Osteoblast (primary cell): ENCODE measurements around the gene ESYT2. TPM values are rescaled to one million over a fixed set of nuclear protein-coding genes. Genes with fewer than 3 reads are reported as not detected.

ENCODE experiments used
- DNase-seq: peaks from one replicate; pipeline ENCODE4 v3.0.0; 2011; ENCODE audit warnings: low spot score, mixed read lengths; ENCODE audit not compliant: insufficient read length; ENCODE audit errors: missing footprints
- H2AFZ ChIP-seq: 2 replicates; pipeline ENCODE4 v1.6.0; 2011; ENCODE audit warnings: mild to moderate bottlenecking, low read length
- H3K27ac ChIP-seq: 2 replicates; pipeline ENCODE4 v1.5.1; 2011; ENCODE audit warnings: mild to moderate bottlenecking, low read depth, low read length, moderate library complexity
- H3K27me3 ChIP-seq: 2 replicates; pipeline ENCODE4 v1.6.0; 2012; ENCODE audit warnings: mild to moderate bottlenecking, control low read depth, inconsistent platforms, low read length, moderate library complexity; ENCODE audit not compliant: insufficient read depth
- H3K36me3 ChIP-seq: 2 replicates; pipeline ENCODE4 v1.5.1; 2011; ENCODE audit warnings: mild to moderate bottlenecking, low read length, control low read depth, moderate library complexity; ENCODE audit not compliant: insufficient read depth
- H3K4me1 ChIP-seq: 2 replicates; pipeline ENCODE4 v1.5.1; 2011; ENCODE audit warnings: mild to moderate bottlenecking, low read length, control low read depth, moderate library complexity; ENCODE audit not compliant: insufficient read depth
- H3K4me2 ChIP-seq: 2 replicates; pipeline ENCODE4 v1.6.0; 2011; ENCODE audit warnings: mild to moderate bottlenecking, low read length; ENCODE audit not compliant: insufficient read depth
- H3K4me3 ChIP-seq: fragments of 200-600 bp; sonication (generic); 3 replicates; pipeline ENCODE4 v1.5.1; 2012; ENCODE audit warnings: mild to moderate bottlenecking, low read length, inconsistent platforms; ENCODE audit not compliant: insufficient read depth
- H3K79me2 ChIP-seq: 2 replicates; pipeline ENCODE4 v1.6.0; 2012; ENCODE audit warnings: mild to moderate bottlenecking, low read length, control low read depth, inconsistent platforms; ENCODE audit not compliant: insufficient read depth
- H3K9me3 ChIP-seq: 2 replicates; pipeline ENCODE4 v1.5.1; 2011; ENCODE audit warnings: low read depth, low read length, control low read depth
- H4K20me1 ChIP-seq: 2 replicates; pipeline ENCODE4 v1.6.0; 2012; ENCODE audit warnings: mild to moderate bottlenecking, low read length, control low read depth; ENCODE audit not compliant: insufficient read depth
- total RNA-seq: library from RNA; depleted of rRNA; stranded (reverse); fragments of >200 nt; gene quantifications from 2 replicates; pipeline ENCODE4 v1.2.3, GENCODE V29; 2012
- TF ChIP-seq, protein P1 (sequence below): IDR thresholded peaks from 2 replicates; pipeline ENCODE4 v1.5.1; 2011; ENCODE audit warnings: mild to moderate bottlenecking, low read depth, low read length, moderate library complexity; ENCODE audit errors: extremely low read depth

The ESYT2 gene
- total RNA-seq, 1 donor: 132 TPM

DNA sequence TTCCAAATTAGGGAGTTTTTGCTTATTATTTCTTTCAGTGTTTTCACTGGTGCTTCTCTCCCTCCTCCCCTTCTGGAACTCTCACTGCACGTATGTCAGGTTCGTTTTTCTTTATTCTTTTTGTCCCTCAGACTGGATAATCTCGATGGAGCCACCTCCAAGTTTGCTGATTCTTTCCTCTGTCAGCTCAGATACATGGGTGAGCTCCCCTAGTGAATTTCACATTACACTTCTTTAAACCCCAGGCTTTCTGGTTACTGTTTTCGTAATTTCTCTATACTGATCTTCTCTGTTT, 103.9 kb downstream of the ESYT2 start:
- TF ChIP-seq, protein P1, sequence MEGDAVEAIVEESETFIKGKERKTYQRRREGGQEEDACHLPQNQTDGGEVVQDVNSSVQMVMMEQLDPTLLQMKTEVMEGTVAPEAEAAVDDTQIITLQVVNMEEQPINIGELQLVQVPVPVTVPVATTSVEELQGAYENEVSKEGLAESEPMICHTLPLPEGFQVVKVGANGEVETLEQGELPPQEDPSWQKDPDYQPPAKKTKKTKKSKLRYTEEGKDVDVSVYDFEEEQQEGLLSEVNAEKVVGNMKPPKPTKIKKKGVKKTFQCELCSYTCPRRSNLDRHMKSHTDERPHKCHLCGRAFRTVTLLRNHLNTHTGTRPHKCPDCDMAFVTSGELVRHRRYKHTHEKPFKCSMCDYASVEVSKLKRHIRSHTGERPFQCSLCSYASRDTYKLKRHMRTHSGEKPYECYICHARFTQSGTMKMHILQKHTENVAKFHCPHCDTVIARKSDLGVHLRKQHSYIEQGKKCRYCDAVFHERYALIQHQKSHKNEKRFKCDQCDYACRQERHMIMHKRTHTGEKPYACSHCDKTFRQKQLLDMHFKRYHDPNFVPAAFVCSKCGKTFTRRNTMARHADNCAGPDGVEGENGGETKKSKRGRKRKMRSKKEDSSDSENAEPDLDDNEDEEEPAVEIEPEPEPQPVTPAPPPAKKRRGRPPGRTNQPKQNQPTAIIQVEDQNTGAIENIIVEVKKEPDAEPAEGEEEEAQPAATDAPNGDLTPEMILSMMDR: no peak
- Histone ChIP-seq H3K79me2 (no peaks in the 10 kb centered on the region), H2AFZ (no peak overlapping the region), H3K9me3 (no peaks in the 10 kb centered on the region), H4K20me1 (no peaks in the 10 kb centered on the region), H3K27me3 (no peaks in the 10 kb centered on the region), H3K4me2 (no peak overlapping the region), H3K4me1 (no peaks in the 10 kb centered on the region), H3K36me3 (peaks cover 2% of the 10 kb centered on the region), H3K4me3 (no peak overlapping the region), H3K27ac (no peak overlapping the region)
- no peak for DNase-seq

DNA sequence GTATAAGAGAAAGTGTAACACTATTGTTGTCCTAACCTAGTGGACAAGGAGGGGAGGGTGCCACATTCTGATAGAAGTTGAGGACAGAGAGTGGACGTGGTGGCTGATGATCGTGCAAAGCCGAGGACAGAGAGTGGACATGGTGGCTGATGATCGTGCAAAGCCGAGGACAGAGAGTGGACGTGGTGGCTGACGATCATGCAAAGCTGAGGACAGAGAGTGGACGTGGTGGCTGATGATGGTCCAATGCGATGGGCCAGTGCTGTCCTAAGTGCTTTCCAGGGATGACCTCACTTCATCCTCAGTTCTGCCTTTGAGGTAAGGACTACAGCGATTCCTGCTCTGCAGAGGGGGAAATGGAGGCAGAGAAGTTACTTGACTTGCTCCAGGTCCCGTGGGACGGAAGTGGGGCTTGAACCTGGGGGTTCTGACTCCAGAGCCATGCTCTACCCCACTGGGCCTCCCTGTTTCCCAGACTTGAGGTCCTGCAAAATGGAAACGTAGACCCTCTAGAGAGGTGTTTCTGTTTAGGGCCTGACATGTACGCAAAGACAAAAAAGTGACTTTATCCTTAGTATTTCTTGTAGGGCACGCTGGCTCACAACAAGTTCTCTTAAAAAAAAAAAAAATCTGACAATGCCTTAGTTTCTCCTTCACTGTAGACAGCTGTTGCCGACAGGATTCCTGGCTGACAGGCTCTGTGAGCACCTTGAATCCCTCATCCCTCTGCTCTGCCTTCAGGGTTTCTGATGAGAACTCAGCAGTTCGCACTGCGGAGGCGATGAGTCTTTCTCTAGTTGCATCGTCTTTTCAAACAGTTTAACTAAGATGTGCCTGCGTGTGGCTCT, 104.4 kb downstream of the ESYT2 start:
- TF ChIP-seq, protein P1: no peak
- Histone ChIP-seq H3K27ac (no peak overlapping the region), H3K4me2 (no peak overlapping the region), H3K27me3 (no peaks in the 10 kb centered on the region), H3K79me2 (no peaks in the 10 kb centered on the region), H3K36me3 (no peaks in the 10 kb centered on the region), H3K9me3 (no peaks in the 10 kb centered on the region), H3K4me1 (no peaks in the 10 kb centered on the region), H2AFZ (no peak overlapping the region), H3K4me3 (no peak overlapping the region), H4K20me1 (no peaks in the 10 kb centered on the region)
- no peak for DNase-seq

DNA sequence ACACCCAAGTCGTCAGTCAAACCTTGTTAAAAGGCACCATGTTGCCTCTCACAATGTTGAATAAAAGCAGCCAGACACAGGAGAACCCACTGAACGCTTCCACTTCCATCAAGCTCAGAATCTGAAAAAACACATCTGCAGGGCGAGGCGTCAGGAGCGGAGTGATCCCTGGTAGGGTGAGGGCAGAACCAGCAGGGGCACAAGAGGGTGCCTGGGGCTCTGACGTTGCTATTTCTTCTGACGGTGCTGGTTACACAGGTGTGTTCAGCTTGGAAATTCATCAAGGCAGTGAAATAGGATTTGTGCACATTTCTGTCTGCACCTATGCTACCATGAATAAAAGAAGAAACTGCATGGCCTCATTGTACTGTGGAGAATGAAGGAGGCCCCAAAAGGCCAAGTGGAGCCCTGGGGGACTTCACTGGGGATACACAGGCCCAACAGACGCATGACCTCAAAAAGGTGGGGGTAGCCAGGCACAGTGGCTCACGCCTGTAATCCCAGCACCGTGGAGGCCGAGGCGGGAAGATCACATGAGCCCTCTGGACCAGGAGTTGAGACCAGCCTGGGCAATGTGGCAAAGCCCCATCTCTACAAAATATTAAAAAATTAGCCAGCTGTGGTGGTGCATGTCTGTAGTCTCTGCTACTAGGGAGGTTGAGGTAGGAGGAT, 105.5 kb downstream of the ESYT2 start:
- H3K27me3 ChIP-seq: no peaks in the 10 kb centered on the region
- H3K4me2 ChIP-seq: no peak overlapping the region
- H3K79me2 ChIP-seq: no peaks in the 10 kb centered on the region
- DNase-seq: no peak
- H3K9me3 ChIP-seq: no peaks in the 10 kb centered on the region
- no peak overlapping the region for H3K4me3 ChIP-seq
- H2AFZ ChIP-seq: no peak overlapping the region
- H3K27ac ChIP-seq: no peak overlapping the region
- TF ChIP-seq, protein P1: no peak
- H3K4me1 ChIP-seq: no peaks in the 10 kb centered on the region
- H3K36me3 ChIP-seq: no peaks in the 10 kb centered on the region
- H4K20me1 ChIP-seq: no peaks in the 10 kb centered on the region

DNA sequence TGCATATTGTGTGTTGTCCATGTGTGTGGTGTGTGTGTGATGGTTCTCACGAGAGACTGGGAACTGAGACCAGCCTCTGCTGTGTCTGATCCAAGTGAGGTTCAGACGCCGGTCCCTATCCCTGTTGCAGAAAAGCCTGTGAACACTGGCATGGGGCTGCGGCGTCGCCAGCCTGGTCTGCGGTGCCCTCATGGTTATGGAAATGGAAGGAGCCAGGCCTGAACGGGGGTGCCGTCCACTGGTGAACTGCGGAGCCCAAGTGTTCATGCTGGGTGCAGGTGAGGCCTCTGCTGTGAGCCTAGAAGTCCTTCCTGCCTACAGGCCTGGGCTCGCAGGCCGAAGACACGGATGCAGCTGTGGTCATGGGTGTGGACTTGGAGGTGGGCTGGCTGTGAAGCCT, 106.0 kb downstream of the ESYT2 start:
- H4K20me1 ChIP-seq: no peaks in the 10 kb centered on the region
- no peaks in the 10 kb centered on the region for H3K4me1 ChIP-seq
- no peaks in the 10 kb centered on the region for H3K9me3 ChIP-seq
- TF ChIP-seq, protein P1: no peak
- DNase-seq: no peak
- no peak overlapping the region for H2AFZ ChIP-seq
- no peaks in the 10 kb centered on the region for H3K79me2 ChIP-seq
- H3K36me3 ChIP-seq: no peaks in the 10 kb centered on the region
- H3K4me2 ChIP-seq: no peak overlapping the region
- H3K27me3 ChIP-seq: no peaks in the 10 kb centered on the region
- no peak overlapping the region for H3K27ac ChIP-seq
- H3K4me3 ChIP-seq: no peak overlapping the region
